SW480 (cell line): ENCODE data around the gene GIT1.

Experiments
- DNase-seq: peaks from one replicate; pipeline ENCODE4 v3.0.0-alpha.2; 2016; ENCODE audit warnings: low spot score

The GIT1 gene

GRCh38 chr17:29579866-29580771 lies 9.3 kb downstream of the GIT1 start:
- peak; percentile 76 for DNase-seq

- no peak for DNase-seq
Observed at GRCh38 chr17:29578626-29579485, 10.6 kb downstream of the GIT1 start.

- no peak for DNase-seq
Observed at GRCh38 chr17:29577385-29578211, 11.8 kb downstream of the GIT1 start.

- no peak for DNase-seq
Observed at GRCh38 chr17:29577001-29577370, 12.5 kb downstream of the GIT1 start.

GRCh38 chr17:29576214-29577000 lies 13.0 kb downstream of the GIT1 start:
- DNase-seq: no peak

- no peak for DNase-seq
Observed at GRCh38 chr17:29575511-29576213, 13.8 kb downstream of the GIT1 start.

GRCh38 chr17:29574732-29575510 lies 14.5 kb downstream of the GIT1 start:
- DNase-seq: peak; percentile 40

GRCh38 chr17:29573871-29574731 lies 15.3 kb downstream of the GIT1 start:
- no peak for DNase-seq

- no peak for DNase-seq
Observed at GRCh38 chr17:29573558-29573869, 15.9 kb downstream of the GIT1 start.

GRCh38 chr17:29572691-29573557 lies 16.5 kb downstream of the GIT1 start:
- no peak for DNase-seq

- DNase-seq: no peak
Observed at GRCh38 chr17:29571883-29572681, 17.4 kb downstream of the GIT1 start.

- no peak for DNase-seq
Observed at GRCh38 chr17:29571486-29571882, 18.0 kb downstream of the GIT1 start.

- no peak for DNase-seq
Observed at GRCh38 chr17:29570521-29570920, 18.9 kb downstream of the GIT1 start.

GRCh38 chr17:29569245-29569950 lies 20.1 kb downstream of the GIT1 start:
- DNase-seq: no peak

GRCh38 chr17:29568331-29569244 lies 20.9 kb downstream of the GIT1 start, which contains the start of gene TP53I13:
TP53I13 (plus strand) TSS chr17:29568701; CDS start chr17:29568759, 58 bp downstream.
- peak; percentile 71 for DNase-seq
